MCF 10A (cell line): ENCODE measurements around the gene DLX2. TPM values are rescaled to one million over a fixed set of nuclear protein-coding genes. Genes with fewer than 3 reads are reported as not detected.

Experiments
- BruUV-seq: library from RNA; stranded (reverse); fragments of 400-500 nt; replicated peaks from 2 replicates; lab custom pipeline; 2021; lab: Mats Ljungman, UMichigan
- CTCF ChIA-PET: fragments of 300-600 bp; sonication (Branson Sonifier 250); formaldehyde crosslinking; extraction: SDS; loops from one replicate; lab custom pipeline; 2021; ENCODE audit warnings: antibody characterized with exemption, inconsistent platforms; lab: Yijun Ruan, JAX
- POLR2A ChIA-PET: fragments of 300-600, 350-650 bp; sonication (Branson Sonifier 250); formaldehyde crosslinking; extraction: SDS; loops from one replicate; lab custom pipeline; 2020; ENCODE audit warnings: antibody characterized with exemption, inconsistent platforms; lab: Yijun Ruan, JAX
- DNase-seq: peaks from one replicate; pipeline ENCODE4 v3.0.0-alpha.2; 2018; ENCODE audit not compliant: unreplicated experiment
- H3K27ac Mint-ChIP-seq: one replicate; pipeline ENCODE4 v1.8.0; 2022; ENCODE audit warnings: mild to moderate bottlenecking, low read depth, mixed read lengths; ENCODE audit not compliant: unreplicated experiment
- H3K27me3 Mint-ChIP-seq: one replicate; pipeline ENCODE4 v1.8.0; 2022; ENCODE audit warnings: mixed read lengths; ENCODE audit not compliant: insufficient read depth, unreplicated experiment
- H3K36me3 Mint-ChIP-seq: one replicate; pipeline ENCODE4 v1.8.0; 2022; ENCODE audit warnings: mild to moderate bottlenecking, moderate library complexity, mixed read lengths; ENCODE audit not compliant: insufficient read depth, unreplicated experiment
- H3K4me1 Mint-ChIP-seq: one replicate; pipeline ENCODE4 v1.8.0; 2022; ENCODE audit warnings: mixed read lengths; ENCODE audit not compliant: insufficient read depth, unreplicated experiment
- H3K4me3 Mint-ChIP-seq: one replicate; pipeline ENCODE4 v1.8.0; 2022; ENCODE audit warnings: mild to moderate bottlenecking, moderate library complexity, mixed read lengths; ENCODE audit not compliant: unreplicated experiment
- H3K9me3 Mint-ChIP-seq: one replicate; pipeline ENCODE4 v1.8.0; 2022; ENCODE audit warnings: mixed read lengths; ENCODE audit not compliant: unreplicated experiment
- CTCF ChIP-seq: fragments of 200-600 bp; IDR thresholded peaks from one replicate; pipeline ENCODE4 v1.8.0; 2022; ENCODE audit warnings: antibody characterized with exemption, mild to moderate bottlenecking; ENCODE audit not compliant: unreplicated experiment
- intact Hi-C: fragments of 100-400 bp; cut with micrococcal nuclease; formaldehyde crosslinking; loops from 2 replicates; pipeline ENCODE4 v1.14.1; 2022
- total RNA-seq: library from RNA; stranded (reverse); gene quantifications from 2 replicates; pipeline ENCODE4 v1.2.3, GENCODE V29; 2022

DLX2 gene
- total RNA-seq, 1 experiment from 2014 or later, result 1.1 TPM

GRCh38 chr2:172088245-172089004 is 14.3 kb downstream of the DLX2 start:
- BruUV-seq, result no TSS peak
- Mint-ChIP-seq H3K4me3 (no peak overlapping the region), H3K27me3 (no peaks in the 10 kb centered on the region), H3K4me1 (no peaks in the 10 kb centered on the region), H3K9me3 (no peaks in the 10 kb centered on the region), H3K36me3 (no peaks in the 10 kb centered on the region), H3K27ac (no peak overlapping the region)
- ChIA-PET CTCF (no interaction called here), POLR2A (interaction anchor here (0.6 to 1.1 kb wide), 4 partner anchors 7 to 493 kb away, joined by 3 read pairs; no protein-coding TSS in a partner anchor)
- no peak for TF ChIP-seq CTCF
- intact Hi-C loops, result no loop called here
- DNase-seq, result no peak

- no peaks in the 10 kb centered on the region for H3K36me3 Mint-ChIP-seq
- intact Hi-C loops, result no loop called here
Measured at GRCh38 chr2:172087780-172088244, 14.9 kb downstream of the DLX2 start.

GRCh38 chr2:172087207-172087779 is 15.4 kb downstream of the DLX2 start:
- Mint-ChIP-seq H3K4me3 (peak overlapping the region; percentile 80), H3K27me3 (no peaks in the 10 kb centered on the region), H3K36me3 (no peaks in the 10 kb centered on the region), H3K4me1 (no peaks in the 10 kb centered on the region), H3K9me3 (no peaks in the 10 kb centered on the region), H3K27ac (no peak overlapping the region)
- TF ChIP-seq CTCF, result no peak
- intact Hi-C loops, result no loop called here
- BruUV-seq, result no TSS peak
- DNase-seq, result no peak
- POLR2A ChIA-PET, result interaction anchor here (0.6 to 2.9 kb wide), 4 partner anchors 8 to 689 kb away, joined by 3 to 55 read pairs (median 3); no protein-coding TSS in a partner anchor
- CTCF ChIA-PET, result interaction anchor here (0.6 to 0.9 kb wide), 2 partner anchors 10 to 12 kb away, joined by 3 read pairs; no protein-coding TSS in a partner anchor

More at GRCh38 chr2:172087780-172088244, 14.9 kb downstream of the DLX2 start:
- H3K27me3 Mint-ChIP-seq, result no peaks in the 10 kb centered on the region
- no peak overlapping the region for H3K27ac Mint-ChIP-seq
- CTCF ChIA-PET, result no interaction called here
- POLR2A ChIA-PET, result interaction anchor here (0.6 to 1.1 kb wide), 3 partner anchors 7 to 492 kb away, joined by 3 read pairs; no protein-coding TSS in a partner anchor
- no peak for DNase-seq
- H3K4me1 Mint-ChIP-seq, result no peaks in the 10 kb centered on the region
- no TSS peak for BruUV-seq
- no peak overlapping the region for H3K4me3 Mint-ChIP-seq
- no peak for TF ChIP-seq CTCF
- H3K9me3 Mint-ChIP-seq, result no peaks in the 10 kb centered on the region
